Stimulated activated CD4-positive, alpha-beta T cell treated with anti-CD3 and anti-CD28 coated beads, Interleukin-1b, Interleukin-23, amount 100 ng/mL, for 4 hours (primary cell): Measurements from ENCODE around the gene IFITM10.
"Not testable (repeated sequence)": the region's sequence is repeated elsewhere in the genome, so short reads cannot be mapped to it uniquely, and the experiment has no call there.

ENCODE experiments used
- DNase-seq, 2 donors: peaks; one replicate each; pipeline ENCODE4 v3.0.0-alpha.2; 2020; ENCODE audit warnings: low read depth in 2 of 2

Gene IFITM10

GRCh38 chr11:1691878-1692707 lies 58.3 kb downstream of the IFITM10 start:
- DNase-seq = no peak

GRCh38 chr11:1691026-1691877 lies 59.1 kb downstream of the IFITM10 start:
- no peak for DNase-seq

- no peak for DNase-seq
Measured at GRCh38 chr11:1690167-1691025, 60.0 kb downstream of the IFITM10 start.

GRCh38 chr11:1689250-1690166 lies 60.9 kb downstream of the IFITM10 start:
- not testable (repeated sequence) for DNase-seq

GRCh38 chr11:1688336-1688947 lies 62.0 kb downstream of the IFITM10 start:
- DNase-seq = not testable (repeated sequence)

GRCh38 chr11:1686220-1686619 lies 64.2 kb downstream of the IFITM10 start:
- not testable (repeated sequence) for DNase-seq

- not testable (repeated sequence) for DNase-seq
Measured at GRCh38 chr11:1684886-1685874, 65.2 kb downstream of the IFITM10 start.

GRCh38 chr11:1683904-1684572 lies 66.4 kb downstream of the IFITM10 start:
- not testable (repeated sequence) for DNase-seq

GRCh38 chr11:1683216-1683615 lies 67.2 kb downstream of the IFITM10 start:
- DNase-seq = not testable (repeated sequence)
